Stimulated activated CD4-positive, alpha-beta T cell treated with anti-CD3 and anti-CD28 coated beads, Interleukin-12 subunit alpha, Interleukin-12 subunit beta, amount 100 ng/mL, for 4 hours (primary cell): ENCODE data around the gene ZNF57.
A peak's percentile ranks its signal among the peaks of the same experiment; 100 is the strongest.
"Not testable (repeated sequence)": the region's sequence is repeated elsewhere in the genome, so short reads cannot be mapped to it uniquely, and the experiment has no call there.

Experiments used
- DNase-seq: peaks from one replicate; pipeline ENCODE4 v3.0.0-alpha.2; 2020

Gene ZNF57

DNA sequence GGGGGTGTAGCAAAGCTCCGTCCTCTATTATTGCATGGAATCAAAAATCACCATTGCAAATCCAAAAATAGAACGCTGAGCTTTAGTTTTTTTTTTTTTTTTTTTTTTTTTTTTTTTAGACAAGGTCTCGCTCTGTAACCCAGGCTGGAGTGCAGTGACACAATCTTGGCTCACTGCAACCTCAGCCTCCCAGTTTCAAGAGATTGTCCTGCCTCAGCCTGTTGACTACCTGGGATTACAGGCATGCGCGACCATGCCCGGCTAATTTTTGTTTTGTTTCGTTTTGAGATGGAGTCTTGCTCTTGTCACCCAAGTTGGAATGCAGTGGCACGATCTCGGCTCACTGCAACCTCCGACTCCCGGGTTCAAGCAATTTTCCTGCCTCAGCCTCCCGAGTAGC is 59.4 kb downstream of the ZNF57 start:
- no peak for DNase-seq

DNA sequence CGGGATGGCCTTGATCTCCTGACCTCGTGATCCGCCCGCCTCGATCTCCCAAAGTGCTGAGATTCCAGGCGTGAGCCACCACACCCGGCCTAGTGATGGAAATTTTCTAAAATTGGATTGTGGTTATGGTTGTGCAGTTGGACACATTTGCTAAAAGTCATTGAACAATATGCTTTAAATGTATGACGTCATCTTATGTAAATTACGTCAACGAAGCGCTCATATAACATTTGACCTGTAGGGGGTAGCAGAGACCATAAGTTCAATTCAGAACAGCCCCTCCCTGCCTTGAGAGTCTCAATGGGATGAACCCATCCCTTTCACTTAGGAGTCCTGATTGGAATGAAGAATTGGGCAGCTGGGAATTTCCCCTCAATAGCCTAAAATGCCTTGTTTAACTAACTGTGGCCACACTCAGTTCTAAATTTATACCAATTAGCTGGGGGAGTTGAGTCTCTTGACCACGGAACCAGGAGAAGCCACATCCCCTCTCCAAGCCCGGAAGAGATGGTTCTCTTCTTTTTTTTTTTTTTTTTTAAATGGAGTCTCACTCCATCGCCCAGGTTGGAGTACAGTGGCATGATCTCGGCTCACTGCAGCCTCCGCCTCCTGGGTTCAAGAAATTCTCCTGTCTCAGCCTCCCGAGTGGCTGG is 61.4 kb downstream of the ZNF57 start:
- peak; percentile 11 for DNase-seq

DNA sequence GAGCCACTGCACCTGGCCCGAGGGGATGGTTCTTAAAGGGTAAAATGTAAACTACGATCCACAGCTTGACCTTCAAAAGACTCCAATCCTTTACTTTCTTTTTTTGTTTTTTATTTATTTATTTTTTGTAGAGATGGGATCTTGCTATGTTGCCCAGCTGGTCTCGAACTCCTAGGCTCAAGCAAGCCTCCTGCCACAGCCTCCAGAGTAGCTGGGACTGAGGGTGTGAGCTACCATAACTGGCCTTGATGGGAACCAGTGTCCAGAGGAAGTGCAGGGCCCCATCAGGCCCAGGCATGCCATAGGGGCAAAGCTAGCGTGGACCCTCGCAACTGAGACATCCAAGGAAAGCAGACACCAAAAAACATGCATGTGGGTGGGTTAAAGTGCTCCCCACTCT is 62.4 kb downstream of the ZNF57 start:
- no peak for DNase-seq

DNA sequence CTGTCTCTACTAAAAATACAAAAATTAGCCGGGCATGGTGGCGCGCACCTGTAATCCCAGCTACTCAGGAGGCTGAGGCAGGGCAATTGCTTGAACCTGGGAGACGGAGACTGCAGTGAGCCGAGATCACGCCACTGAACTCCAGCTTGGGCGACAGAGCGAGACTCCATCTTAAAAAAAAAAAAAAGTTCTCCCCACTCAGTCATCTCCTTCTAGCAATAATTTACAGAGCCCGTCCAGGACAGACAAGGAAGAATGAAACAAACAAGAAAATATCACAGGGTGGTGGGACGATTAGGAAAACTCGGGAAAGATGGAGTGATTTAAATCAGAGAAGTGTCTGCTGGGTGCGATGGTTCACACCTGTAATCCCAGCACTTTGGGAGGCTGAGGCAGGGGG is 62.9 kb downstream of the ZNF57 start:
- DNase-seq: not testable (repeated sequence)

DNA sequence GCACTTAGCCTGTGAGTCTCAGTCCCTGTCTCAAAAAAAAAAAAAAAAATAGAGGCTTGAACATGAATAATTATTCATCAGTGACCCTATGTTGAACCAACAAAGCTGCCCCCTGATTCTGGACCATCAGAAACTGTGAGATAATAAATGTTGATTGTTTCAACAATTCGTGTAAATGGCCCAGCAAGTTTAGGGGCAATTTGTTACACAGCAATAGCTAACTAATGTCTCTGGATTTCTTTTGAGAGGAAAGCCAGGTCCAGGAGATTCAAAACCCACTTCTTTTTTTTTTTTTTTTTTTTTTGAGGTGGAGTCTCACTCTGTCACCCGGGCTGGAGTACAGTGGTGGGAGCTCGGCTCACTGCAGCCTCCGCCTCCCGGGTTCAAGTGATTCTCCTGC is 64.1 kb downstream of the ZNF57 start:
- DNase-seq: no peak

DNA sequence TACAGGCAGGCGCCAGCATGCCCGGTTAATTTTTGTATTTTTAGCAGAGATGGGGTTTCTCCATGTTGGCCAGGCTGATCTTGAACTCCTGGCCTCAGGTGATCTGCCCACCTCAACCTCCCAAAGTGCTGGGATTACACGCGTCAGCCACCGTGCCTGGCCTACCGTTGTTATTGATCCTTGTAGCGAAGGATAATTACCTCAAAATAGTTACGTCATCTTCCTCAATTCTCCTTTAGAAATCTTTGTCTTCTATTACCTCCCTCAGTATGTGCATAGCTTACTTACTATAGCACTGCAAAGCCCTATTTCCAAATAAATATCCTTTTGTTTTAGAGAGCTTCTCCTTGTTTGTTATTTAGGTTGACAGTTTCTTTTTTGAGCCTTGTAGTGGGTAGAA is 67.2 kb downstream of the ZNF57 start:
- DNase-seq: no peak
